Eye (tissue), 1 donor: ENCODE results near the gene RXFP4.
"Not testable (repeated sequence)": the region's sequence is repeated elsewhere in the genome, so short reads cannot be mapped to it uniquely, and the experiment has no call there.

Experiments
- DNase-seq: peaks from one replicate; pipeline ENCODE4 v3.0.0-alpha.2; 2015

Gene RXFP4

DNA sequence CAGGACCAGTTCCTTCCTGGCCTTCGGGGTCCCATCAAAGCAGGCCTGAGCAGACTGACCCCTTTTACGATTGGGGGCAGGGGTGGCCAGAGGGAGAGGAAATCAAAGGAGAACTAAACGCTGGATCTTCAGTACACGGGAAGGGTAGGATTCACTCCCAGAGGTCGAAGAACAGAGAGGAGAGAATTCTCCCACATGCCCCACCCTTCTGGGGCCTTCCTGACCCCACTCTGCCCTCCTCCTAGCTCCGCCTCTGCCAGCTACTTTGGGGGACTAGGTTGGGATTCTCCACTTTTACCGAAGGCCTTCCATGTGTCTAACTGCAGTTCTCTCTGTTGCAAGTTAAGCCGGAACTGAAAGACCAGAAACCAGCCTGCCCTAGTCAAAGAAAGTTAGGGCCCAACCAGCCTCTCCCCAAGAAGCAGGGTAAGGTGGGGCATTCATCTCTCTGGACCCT lies 37.6 kb downstream of the RXFP4 start:
- no peak for DNase-seq

DNA sequence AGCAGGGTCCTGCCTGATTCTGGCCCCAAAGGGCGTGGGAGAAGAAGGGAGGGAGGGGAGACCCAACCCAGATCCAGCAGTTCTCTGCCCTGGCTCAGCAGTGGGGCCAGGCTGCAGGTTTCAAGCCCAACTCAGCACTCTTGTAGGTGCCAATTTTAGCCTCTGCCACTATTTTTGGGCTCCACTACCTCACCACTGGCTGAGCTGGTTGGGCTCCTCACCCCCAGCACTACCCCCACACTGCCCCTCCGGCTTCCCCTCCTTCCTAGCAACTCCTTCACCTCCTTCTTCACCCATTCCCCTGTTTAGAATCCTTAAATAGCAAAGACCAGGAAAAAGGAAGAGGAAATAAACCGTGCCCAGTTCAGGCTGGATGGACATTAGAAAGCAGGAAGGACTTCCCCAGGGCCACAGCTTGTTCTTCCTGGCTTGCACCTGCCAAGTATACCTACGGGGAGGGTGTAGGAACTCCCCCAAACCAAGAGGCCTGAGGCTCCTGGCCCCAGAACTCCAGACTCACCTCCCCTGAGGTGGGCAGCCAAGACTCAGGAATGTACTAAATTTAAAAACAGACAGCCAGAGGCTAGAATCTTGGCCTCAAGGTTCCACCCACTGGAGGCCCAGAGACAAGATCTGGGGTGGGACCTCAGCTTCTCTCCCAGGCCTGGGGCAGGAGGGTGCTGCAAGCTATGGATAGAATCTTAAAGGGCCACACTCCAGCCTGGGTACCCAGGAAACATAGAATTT lies 38.3 kb downstream of the RXFP4 start:
- no peak for DNase-seq

DNA sequence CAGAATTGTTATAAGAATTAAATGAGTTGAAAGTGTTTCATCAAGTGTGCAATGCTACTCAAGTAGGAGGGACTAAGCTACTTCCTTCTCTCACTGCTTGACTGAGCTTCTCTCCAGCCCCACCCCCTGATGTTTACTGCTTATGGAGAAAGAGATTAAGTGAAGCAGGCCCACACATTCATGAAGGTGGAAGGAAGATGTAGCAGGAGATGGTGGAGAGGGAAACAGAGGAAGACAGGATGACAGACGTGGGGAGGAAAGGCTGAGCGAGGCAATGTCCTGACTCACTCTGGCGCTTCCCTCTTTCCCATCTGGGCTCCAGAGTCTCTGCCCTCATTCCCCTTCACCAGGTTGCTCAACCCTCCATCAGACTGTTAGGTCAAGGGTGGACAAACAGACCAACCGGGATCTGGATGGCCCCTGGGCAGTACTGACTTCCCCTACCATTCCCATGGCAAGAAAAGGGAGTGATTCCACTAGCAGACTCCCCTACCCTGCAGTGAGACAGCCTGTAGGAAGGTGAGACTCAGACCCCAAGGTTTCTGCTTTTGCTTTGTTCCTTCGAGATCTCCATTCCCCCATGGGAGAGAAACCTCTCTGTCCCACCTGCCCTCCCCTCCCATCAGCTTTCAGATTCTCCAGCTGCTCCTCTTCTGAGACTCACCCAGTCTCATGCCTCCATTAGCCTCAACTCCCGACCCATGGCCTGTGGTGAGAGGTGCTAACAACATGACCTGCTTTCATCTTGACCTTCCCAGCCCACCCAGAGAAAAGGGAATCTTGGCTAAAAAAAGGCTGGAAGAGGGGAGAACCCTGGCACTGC lies 40.0 kb downstream of the RXFP4 start:
- peak; percentile 37 for DNase-seq

DNA sequence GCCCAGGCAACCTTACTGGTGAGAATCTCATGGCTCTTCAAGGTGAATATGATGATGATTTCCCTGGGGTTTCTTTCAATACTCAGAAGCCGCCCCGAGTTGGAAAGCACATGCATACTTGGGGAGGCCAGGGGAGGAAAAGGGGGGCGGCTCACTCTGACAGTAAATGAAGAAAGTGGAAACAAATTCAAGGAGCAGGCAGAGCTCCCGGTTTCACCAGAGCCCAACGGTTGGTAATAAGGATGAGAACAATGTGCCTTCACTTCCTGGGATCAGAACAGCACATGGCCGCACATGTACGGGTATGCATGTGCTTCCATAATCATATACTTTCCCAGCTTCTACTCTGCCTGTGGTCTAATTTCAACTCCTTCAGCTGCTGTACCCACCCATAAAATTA lies 40.7 kb downstream of the RXFP4 start:
- DNase-seq = no peak

DNA sequence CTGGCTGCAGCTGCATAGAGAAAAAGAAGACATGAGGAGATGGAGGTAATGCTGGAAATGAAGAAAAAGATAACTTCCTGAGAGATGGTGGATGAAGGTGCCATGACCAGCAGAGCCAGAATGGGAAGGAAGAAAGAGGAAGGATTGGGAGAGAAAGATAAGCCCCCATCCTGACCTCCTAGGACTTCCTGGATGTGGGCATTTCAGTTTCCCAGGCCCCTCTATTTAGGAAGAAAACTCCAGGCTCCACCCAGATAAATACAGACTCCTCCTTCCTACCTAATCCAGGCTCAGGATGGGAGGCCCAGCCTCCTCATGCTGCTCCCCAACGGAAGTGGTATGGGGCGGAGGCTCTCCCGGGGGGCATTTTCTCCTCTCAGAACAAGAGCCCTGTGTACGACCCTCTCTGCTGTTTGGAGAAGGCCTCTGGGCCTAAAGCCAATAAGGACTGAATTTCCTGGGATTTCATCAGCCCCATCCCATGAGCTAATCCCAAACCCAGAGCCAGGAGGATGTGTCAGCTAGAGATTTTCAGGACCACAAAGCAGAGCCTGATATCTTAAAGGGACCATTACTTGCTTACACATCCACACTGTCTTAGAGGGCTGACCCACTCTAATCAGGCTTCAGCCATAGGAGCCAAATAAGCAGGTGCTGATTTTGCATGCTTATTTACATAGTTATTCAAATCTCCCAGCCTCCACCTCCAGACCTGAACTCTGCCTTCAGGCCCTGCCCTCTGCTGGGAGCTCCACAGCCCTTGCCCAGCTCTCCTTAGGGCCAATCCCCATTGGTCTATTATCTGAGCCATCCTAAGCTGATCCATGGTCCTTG lies 42.0 kb downstream of the RXFP4 start:
- peak; percentile 76 for DNase-seq

DNA sequence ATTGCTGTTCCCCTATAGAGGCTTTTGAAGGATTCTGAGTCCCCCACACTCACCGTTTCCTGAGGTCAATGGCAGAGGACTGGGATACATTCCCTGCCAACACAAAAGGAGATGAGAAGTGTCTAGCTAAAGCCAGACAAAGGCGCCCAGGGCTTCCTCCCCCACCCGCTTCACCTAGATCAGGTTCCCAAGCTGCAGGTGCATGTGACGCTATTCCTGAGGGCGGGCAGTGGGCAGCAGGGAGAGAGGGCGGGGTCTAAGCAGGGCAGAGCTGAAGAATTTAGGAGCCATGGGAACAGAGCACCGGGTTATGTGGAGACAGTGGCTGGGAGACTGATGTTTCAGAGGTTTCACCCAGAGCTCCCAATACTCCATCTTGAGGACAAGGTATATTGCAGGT lies 42.9 kb downstream of the RXFP4 start:
- DNase-seq = no peak

DNA sequence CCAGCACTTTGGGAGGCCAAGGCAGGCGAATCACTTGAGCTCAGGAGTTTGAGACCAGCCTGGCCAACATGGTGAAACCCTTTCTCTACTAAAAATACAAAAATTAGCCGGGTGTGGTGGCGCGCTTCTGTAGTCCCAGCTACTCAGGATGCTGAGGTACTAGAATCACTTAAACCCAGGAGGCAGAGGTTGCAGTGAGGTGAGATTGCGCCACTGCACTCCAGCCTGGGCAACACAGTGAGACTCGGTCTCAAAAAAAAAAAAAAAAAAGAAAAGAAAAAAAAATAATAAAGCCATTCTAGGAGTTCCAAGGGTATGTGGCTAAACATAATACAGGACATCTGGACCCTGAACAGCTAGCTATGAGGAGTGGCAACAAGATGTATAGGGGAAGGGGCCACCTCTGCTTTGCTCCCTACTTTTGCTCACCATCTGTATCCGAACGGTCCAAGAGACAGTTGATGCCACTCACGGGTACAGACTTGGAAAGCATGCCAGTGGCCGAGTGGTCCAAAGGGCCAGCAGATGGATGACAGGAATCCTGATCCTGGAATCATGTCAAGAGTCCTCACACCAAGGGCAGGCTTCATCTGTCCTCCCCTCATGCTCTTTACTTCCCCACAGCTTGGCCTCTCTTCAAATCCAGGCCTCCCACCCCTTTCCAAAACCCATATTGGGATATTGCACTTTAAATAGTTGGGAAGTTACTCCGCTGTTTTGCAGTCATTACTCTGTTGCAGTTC lies 43.6 kb downstream of the RXFP4 start:
- DNase-seq = not testable (repeated sequence)

DNA sequence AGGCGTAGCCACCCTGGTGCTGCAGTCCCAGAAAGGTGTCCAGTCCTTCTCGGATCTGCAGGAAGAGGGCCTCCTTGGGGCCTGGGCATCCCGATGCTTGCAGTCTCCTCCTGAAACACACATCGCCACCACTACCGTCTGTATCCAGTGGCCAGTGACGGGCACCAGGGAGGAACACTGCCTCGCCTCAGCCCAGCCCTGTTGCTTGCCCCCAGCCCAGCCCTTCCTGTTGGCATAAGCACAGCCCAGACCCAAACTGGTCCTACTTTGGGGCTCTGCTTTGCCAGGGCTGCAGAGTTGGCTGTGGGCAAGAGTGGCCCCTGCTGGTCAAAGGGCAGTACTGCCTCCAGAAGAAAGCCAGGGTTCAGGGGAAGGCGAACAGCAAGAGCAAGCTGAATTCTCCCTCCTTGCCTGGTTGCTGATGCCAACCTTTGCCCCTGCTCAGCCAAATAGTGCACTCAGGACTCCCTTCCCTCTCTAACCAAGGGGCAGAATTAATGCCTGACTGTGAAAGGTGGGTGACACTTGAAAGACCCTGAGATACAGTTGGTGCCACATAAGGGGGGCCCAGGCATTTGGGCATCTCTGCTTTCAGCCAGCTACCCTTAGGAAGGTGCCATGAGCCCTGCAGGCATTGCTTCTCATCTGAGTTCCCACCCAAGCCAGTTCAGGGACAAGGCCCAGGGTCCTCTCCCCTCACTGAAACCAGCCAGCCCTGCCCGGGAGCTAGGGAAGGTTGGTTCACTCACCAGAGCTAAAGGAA lies 48.0 kb downstream of the RXFP4 start:
- peak; percentile 92 for DNase-seq

DNA sequence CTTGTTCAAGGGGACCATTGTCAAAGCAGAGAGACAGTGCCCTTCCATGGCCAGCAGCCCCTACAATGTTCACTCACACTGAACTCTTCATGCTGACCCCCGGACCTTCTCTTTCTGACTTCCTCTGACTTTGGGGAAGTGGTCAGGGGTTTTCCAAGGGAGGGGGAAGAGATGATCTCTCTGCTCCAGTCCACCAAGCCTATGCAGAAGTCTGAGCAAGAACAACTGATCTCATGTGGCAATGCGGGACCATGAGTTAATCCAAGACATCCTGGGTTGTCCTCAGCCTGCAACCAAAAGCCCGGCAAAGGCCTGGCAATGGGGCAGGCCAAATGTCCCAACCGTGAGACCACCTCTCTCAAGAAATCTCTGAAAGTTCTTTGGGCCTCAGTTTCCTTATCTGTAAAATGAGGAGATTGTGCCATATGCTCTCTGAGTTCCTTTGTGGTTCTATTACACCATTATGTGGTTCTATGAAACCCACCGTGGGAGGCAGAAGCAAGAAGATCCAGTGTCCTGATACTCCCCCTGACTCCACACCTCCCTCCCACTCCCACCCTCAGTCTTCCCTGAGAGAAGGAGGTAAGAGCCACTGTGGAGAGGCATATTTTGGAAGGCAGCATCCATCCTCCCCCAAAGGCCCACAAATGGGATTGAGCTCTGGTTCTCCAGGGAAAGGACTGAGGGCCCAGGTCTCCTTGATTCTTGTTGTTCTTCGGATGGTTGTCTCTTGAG lies 48.7 kb downstream of the RXFP4 start:
- DNase-seq = no peak
